Fibroblast of villous mesenchyme (primary cell): ENCODE data around the gene LRP1B. TPM values are rescaled to one million over a fixed set of nuclear protein-coding genes. Genes with fewer than 3 reads are reported as not detected.

ENCODE experiments used
- DNase-seq: peaks from one replicate; pipeline ENCODE4 v3.0.0-alpha.2; 2010; ENCODE audit warnings: low read depth
- H3K4me3 ChIP-seq: 2 replicates; pipeline ENCODE4 v1.5.1; 2011; ENCODE audit warnings: low read depth, mild to moderate bottlenecking, low read length
- total RNA-seq: library from RNA; depleted of rRNA; stranded (reverse); fragments of >200 nt; gene quantifications from 2 replicates; pipeline ENCODE4 v1.2.3, GENCODE V29; 2012
- TF ChIP-seq, protein P1 (sequence below): IDR thresholded peaks from 2 replicates; pipeline ENCODE4 v1.5.1; 2012; ENCODE audit warnings: low read depth, mild to moderate bottlenecking, low read length; ENCODE audit not compliant: insufficient read depth

LRP1B gene
- total RNA-seq, 1 donor = 2.2 TPM

DNA sequence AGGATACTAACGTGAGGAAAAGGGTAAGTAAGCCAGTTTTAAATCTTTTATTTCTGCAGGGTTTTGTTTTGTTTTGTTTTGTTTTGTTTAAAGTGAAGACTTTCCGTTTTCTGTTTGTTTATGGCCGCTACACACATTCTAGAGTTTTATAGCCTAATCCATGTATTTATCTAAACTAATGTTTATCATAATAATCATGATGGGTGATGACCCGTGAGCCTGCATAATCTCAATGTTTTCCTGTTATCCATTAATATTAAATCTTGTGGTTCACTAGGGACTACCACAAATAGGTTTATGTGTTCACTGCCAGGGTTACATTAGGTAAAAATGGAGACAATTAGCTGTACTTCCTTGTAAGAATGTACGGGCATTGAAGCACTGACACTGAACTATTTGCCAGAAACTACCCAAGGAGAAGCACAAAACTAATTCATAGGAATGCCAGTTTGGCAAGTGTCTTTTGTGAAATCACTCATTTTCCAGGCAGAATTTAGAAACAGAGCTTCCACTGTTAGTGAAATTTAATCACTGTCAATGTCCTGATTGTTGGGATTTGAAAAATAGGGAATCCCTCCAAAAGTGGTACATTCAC, 574.8 kb downstream of the LRP1B start:
- H3K4me3 ChIP-seq = no peak overlapping the region
- TF ChIP-seq, protein P1, sequence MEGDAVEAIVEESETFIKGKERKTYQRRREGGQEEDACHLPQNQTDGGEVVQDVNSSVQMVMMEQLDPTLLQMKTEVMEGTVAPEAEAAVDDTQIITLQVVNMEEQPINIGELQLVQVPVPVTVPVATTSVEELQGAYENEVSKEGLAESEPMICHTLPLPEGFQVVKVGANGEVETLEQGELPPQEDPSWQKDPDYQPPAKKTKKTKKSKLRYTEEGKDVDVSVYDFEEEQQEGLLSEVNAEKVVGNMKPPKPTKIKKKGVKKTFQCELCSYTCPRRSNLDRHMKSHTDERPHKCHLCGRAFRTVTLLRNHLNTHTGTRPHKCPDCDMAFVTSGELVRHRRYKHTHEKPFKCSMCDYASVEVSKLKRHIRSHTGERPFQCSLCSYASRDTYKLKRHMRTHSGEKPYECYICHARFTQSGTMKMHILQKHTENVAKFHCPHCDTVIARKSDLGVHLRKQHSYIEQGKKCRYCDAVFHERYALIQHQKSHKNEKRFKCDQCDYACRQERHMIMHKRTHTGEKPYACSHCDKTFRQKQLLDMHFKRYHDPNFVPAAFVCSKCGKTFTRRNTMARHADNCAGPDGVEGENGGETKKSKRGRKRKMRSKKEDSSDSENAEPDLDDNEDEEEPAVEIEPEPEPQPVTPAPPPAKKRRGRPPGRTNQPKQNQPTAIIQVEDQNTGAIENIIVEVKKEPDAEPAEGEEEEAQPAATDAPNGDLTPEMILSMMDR = no peak
- peak; percentile 11 for DNase-seq

DNA sequence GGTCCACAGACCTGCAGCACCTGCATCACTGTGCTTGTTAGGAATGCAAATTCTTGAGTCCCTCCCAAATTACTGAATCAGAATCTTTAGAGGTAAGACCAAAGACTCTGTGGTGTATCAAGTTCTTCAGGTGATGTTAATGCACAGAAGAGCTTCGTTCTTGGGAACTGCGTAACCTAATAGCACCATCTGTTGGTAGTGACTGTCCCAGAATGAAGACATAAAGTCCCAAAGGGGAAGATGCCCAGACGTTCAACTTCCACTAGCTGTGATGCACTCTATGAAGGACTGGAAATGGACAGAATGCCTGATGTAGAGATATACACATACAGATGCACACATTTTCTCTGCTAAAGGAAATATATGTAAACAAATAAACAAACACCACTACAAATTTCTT, 576.0 kb downstream of the LRP1B start:
- peak; percentile 24 for DNase-seq
- TF ChIP-seq, protein P1 = peak; percentile 54
- H3K4me3 ChIP-seq = no peak overlapping the region

DNA sequence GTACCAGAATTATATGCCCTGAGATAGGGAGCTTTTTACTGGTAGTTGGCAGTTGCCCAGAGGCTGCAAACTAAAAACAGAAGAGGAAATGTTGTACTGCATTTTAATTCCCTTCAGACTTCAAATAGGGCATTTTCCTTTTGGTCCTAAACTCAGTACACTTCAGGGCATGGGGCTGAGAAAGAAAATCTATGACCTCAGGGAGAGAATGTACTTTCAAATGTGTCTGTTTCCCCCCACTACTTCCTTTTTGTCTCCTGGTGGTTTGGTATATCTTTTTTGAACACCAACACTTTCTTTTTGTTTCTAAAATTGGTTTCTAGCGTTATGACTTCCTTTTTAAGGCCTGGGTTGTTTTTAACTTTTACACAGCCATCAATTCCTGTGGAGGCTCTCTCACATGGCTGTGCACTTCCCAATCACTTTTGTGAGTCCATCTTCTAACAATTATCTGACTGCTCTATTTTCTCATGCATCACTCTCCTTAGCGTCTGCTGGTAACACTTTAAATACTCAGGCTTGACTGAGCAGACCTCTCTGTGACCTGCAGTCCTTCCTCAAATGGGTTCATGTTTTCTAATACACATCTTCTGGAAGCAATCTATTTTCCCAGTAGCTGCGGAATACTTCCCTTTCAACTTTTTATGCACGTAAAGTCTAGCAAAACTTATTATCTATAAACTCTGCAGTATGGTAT, 596.0 kb downstream of the LRP1B start:
- TF ChIP-seq, protein P1 = no peak
- H3K4me3 ChIP-seq = no peak overlapping the region
- DNase-seq = no peak

DNA sequence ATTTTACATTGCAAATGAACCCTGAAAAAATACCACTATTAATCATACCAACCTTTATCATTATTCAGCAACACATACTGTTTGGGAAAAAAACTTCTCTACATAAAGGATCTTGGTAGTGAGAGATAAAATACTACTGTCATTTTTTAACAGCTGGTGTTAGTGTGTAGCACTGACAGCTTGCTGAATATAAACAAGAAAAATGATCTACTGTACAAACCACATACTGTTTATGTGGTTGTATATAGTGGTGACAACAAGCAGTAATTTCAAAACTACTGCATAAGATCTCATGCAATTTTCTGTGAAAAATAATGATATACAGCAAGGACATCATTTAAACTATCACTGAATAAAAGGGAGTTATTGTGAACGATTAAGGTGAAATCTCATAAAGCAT, 601.2 kb downstream of the LRP1B start:
- H3K4me3 ChIP-seq = no peak overlapping the region
- TF ChIP-seq, protein P1 = no peak
- no peak for DNase-seq

DNA sequence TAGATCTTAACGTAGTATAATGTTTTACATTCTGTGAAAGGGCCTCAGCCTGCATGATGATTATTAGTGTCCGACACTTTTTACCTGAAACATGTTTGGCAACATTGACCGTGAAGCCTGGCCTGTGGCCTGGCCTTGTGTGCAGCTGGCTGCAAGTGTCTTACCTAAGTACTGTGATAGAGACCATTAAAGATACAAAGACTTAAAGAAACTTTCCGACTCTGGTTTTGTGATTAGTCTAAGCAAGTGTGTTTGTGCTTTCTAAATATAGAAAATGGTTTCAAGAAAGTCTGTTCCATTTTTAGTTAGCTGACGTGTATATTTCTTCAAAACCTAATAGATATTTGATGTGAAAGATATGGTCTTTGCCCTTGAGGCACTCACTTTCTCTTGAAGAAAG, 601.8 kb downstream of the LRP1B start:
- TF ChIP-seq, protein P1 = no peak
- H3K4me3 ChIP-seq = no peak overlapping the region
- no peak for DNase-seq

DNA sequence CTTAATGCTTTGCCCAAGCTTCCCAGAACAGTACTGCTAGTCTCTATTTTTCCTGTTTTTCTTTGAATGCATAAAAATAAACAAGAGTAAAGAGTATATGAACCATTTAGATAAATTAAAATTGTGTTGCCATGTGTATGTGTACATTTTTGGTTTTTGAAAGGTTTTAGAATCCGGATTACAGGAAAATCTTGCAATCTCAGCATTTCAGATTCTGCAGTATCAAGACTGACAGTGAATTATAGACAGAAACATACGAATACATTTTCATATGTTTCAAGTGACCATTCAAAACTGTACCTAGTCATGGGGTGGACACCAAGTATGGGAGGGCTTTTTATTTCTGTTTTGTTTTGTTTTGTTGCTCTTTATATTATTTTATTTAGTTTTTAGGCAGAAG, 604.1 kb downstream of the LRP1B start:
- TF ChIP-seq, protein P1 = no peak
- H3K4me3 ChIP-seq = no peak overlapping the region
- DNase-seq = no peak

DNA sequence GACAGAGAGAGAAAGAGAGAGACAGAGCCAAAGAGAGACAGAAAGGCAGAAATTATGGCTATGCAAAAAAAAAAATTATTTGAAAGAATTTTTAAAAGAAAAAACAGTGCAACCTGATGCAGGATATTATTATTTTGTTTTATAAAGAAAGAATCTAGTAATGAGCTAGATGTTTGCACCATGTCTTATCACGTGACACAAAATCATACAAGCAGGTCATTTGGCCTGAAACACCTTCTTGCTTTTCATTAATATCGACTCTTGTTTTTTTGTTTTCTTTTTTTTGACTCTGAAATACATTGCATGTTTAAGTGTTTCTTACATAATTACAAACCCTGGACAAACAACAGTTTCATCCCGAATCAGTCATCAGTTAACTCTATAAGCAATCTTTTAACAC, 606.0 kb downstream of the LRP1B start:
- no peak for DNase-seq
- H3K4me3 ChIP-seq = no peak overlapping the region
- TF ChIP-seq, protein P1 = no peak
